GM23338 (cell line): Measurements from ENCODE around the gene MYMX. TPM values are rescaled to one million over a fixed set of nuclear protein-coding genes. Genes with fewer than 3 reads are reported as not detected.

ENCODE experiments used
- ATAC-seq: fragments of 200-7000 bp; cut with Tn5 transposase; 3 replicates; pipeline ENCODE4 v1.9.1; 2020
- DNase-seq: peaks from one replicate; pipeline ENCODE4 v3.0.0-alpha.2; 2015; ENCODE audit warnings: low spot score
- H2AFZ ChIP-seq: fragments of 200-600 bp; sonication (generic); 2 replicates; pipeline ENCODE4 v1.8.0; 2016; ENCODE audit warnings: antibody characterized with exemption, mild to moderate bottlenecking, moderate library complexity
- H3F3A ChIP-seq: fragments of 200-600 bp; sonication (generic); replicated peaks from 2 replicates; pipeline ENCODE4 v1.8.0; 2017; ENCODE audit warnings: antibody characterized with exemption, mixed run types, low read depth
- H3K27ac ChIP-seq: fragments of 200-600 bp; sonication (generic); 2 replicates; pipeline ENCODE4 v1.6.1; 2016; ENCODE audit warnings: low read depth
- H3K27me3 ChIP-seq: fragments of 200-600 bp; sonication (generic); 2 replicates; pipeline ENCODE4 v1.8.0; 2016; ENCODE audit warnings: mild to moderate bottlenecking, mixed run types, moderate library complexity; ENCODE audit not compliant: insufficient read depth
- H3K36me3 ChIP-seq: fragments of 200-600 bp; sonication (generic); 2 replicates; pipeline ENCODE4 v1.8.0; 2016; ENCODE audit warnings: mild to moderate bottlenecking; ENCODE audit not compliant: insufficient read depth
- H3K4me1 ChIP-seq: fragments of 200-600 bp; sonication (generic); 2 replicates; pipeline ENCODE4 v1.8.0; 2016; ENCODE audit warnings: mild to moderate bottlenecking, moderate library complexity; ENCODE audit not compliant: insufficient read depth
- H3K4me2 ChIP-seq: fragments of 200-600 bp; sonication (generic); 2 replicates; pipeline ENCODE4 v1.7.1; 2017; ENCODE audit warnings: mixed run types
- H3K4me3 ChIP-seq: fragments of 200-600 bp; sonication (generic); 2 replicates; pipeline ENCODE4 v1.6.1; 2016; ENCODE audit warnings: mixed run types
- H3K79me2 ChIP-seq: fragments of 200-600 bp; sonication (generic); replicated peaks from 2 replicates; pipeline ENCODE4 v1.8.0; 2017; ENCODE audit warnings: mild to moderate bottlenecking; ENCODE audit not compliant: insufficient read depth
- H3K9me2 ChIP-seq: fragments of 200-600 bp; sonication (generic); 2 replicates; pipeline ENCODE4 v1.8.0; 2017; ENCODE audit not compliant: insufficient read depth
- H4K20me1 ChIP-seq: fragments of 200-600 bp; sonication (generic); replicated peaks from 2 replicates; pipeline ENCODE4 v1.8.0; 2017; ENCODE audit warnings: mild to moderate bottlenecking; ENCODE audit not compliant: insufficient read depth
- H3K27ac Mint-ChIP-seq: 2 replicates; pipeline ENCODE4 v1.8.0; 2020; ENCODE audit warnings: inconsistent platforms, mild to moderate bottlenecking, moderate library complexity, mixed read lengths
- H3K27me3 Mint-ChIP-seq: 3 replicates; pipeline ENCODE4 v1.8.0; 2022; ENCODE audit warnings: low read depth, mild to moderate bottlenecking, moderate library complexity, mixed read lengths, inconsistent platforms; ENCODE audit not compliant: insufficient read depth, poor library complexity
- H3K36me3 Mint-ChIP-seq: 3 replicates; pipeline ENCODE4 v1.8.0; 2021; ENCODE audit warnings: low read depth, mild to moderate bottlenecking, inconsistent platforms, moderate library complexity, mixed read lengths
- H3K4me1 Mint-ChIP-seq: 3 replicates; pipeline ENCODE4 v1.8.0; 2020; ENCODE audit warnings: mild to moderate bottlenecking, inconsistent platforms, mixed read lengths
- H3K4me3 Mint-ChIP-seq: 3 replicates; pipeline ENCODE4 v1.8.0; 2021; ENCODE audit warnings: moderate library complexity, mild to moderate bottlenecking, inconsistent platforms, mixed read lengths
- H3K9me3 Mint-ChIP-seq: 3 replicates; pipeline ENCODE4 v1.8.0; 2020; ENCODE audit warnings: moderate library complexity, mild to moderate bottlenecking, inconsistent platforms, mixed read lengths
- CTCF ChIP-seq, 2 experiments: fragments of 200-600 bp in 1 of 2; sonication (generic) in 1 of 2; conservative IDR thresholded peaks; 2 replicates each; pipeline versions ENCODE4 v1.5.1 to v1.6.1; 2016 to 2017; ENCODE audit warnings: antibody characterized with exemption in 2 of 2, low read depth in 2 of 2, mild to moderate bottlenecking in 2 of 2, moderate library complexity in 1 of 2
- EZH2phosphoT487 ChIP-seq: fragments of 200-600 bp; sonication (generic); IDR thresholded peaks from one replicate; pipeline ENCODE4 v1.8.1; 2018; ENCODE audit warnings: antibody characterized with exemption; ENCODE audit not compliant: unreplicated experiment
- JUNB ChIP-seq: IDR thresholded peaks from one replicate; pipeline ENCODE4 v1.6.1; 2016; ENCODE audit warnings: antibody characterized with exemption; ENCODE audit not compliant: unreplicated experiment
- NANOG ChIP-seq: IDR thresholded peaks from 2 replicates; pipeline ENCODE4 v1.6.1; 2016; ENCODE audit warnings: antibody characterized with exemption, borderline replicate concordance
- STAT1 ChIP-seq: IDR thresholded peaks from one replicate; pipeline ENCODE4 v1.6.1; 2016; ENCODE audit warnings: antibody characterized with exemption; ENCODE audit not compliant: unreplicated experiment
- ZNF114 ChIP-seq: fragments of 250-450 bp; sonication (Bioruptor Pico); IDR thresholded peaks from 2 replicates; pipeline ENCODE4 v1.5.0; 2020; ENCODE audit warnings: mild to moderate bottlenecking, moderate library complexity
- ZNF331 ChIP-seq: fragments of 250-450 bp; sonication (Bioruptor Pico); IDR thresholded peaks from 2 replicates; pipeline ENCODE4 v1.5.0; 2020; ENCODE audit warnings: low read depth, mild to moderate bottlenecking, moderate library complexity
- ZNF462 ChIP-seq: fragments of 250-450 bp; sonication (Bioruptor Pico); IDR thresholded peaks from 2 replicates; pipeline ENCODE4 v1.5.0; 2020; ENCODE audit warnings: mild to moderate bottlenecking, moderate library complexity
- polyA plus RNA-seq: library from polyadenylated mRNA; unstranded; fragments of >200 nt; fragmentation: Nextera tagmentation; extraction: Ambion mirVana; gene quantifications from 2 replicates; pipeline ENCODE4 v1.2.1, GENCODE V29; 2016
- total RNA-seq: library from RNA; depleted of rRNA; stranded (reverse); fragments of >200 nt; shearing (Covaris generic); gene quantifications from 2 replicates; pipeline ENCODE4 v1.2.3, GENCODE V29; 2014

The MYMX gene
- total and polyA plus RNA-seq, 2 experiments from 2014 or later, result 2.8 to 7.1 TPM

GRCh38 chr6:44228031-44228430 is 11.3 kb downstream of the MYMX start:
- Histone ChIP-seq H3K4me1 (peaks cover 28% of the 10 kb centered on the region), H3K4me2 (no peak overlapping the region), H3K4me3 (no peak overlapping the region), H4K20me1 (peaks cover 38% of the 10 kb centered on the region), H3K27ac (no peak overlapping the region), H3K9me2 (no peaks in the 10 kb centered on the region), H2AFZ (no peak overlapping the region), H3K36me3 (peaks cover 4% of the 10 kb centered on the region; the same call in 1 of the 2 replicates), H3F3A (peaks cover 15% of the 10 kb centered on the region), H3K79me2 (peaks cover 42% of the 10 kb centered on the region), H3K27me3 (no peaks in the 10 kb centered on the region)
- Mint-ChIP-seq H3K4me1 (peaks cover 50% of the 10 kb centered on the region), H3K27ac (peak overlapping the region; percentile 37; the same call in 1 of the 2 replicates), H3K27me3 (peaks cover 30% of the 10 kb centered on the region), H3K9me3 (no peaks in the 10 kb centered on the region; the same call in 2 of the 3 replicates), H3K4me3 (no peak overlapping the region), H3K36me3 (peaks cover 63% of the 10 kb centered on the region)
- ATAC-seq (no peak), DNase-seq (no peak)
- TF ChIP-seq ZNF331 (CRISPR knock-in tag) (no peak), STAT1 (no peak), ZNF462 (CRISPR knock-in tag) (no peak), EZH2phosphoT487 (no peak), JUNB (no peak)

- Mint-ChIP-seq H3K27ac (0 out of 2 replicates have a peak overlapping the region, but pooled peaks have one; percentile 37), H3K4me1 (peaks cover 50% of the 10 kb centered on the region)
- ATAC-seq, result no peak
- TF ChIP-seq NANOG, result no peak
- TF ChIP-seq STAT1, result no peak
- no peak for TF ChIP-seq CTCF (conservative IDR thresholded peaks at IDR 0.05; ENCODE audit: low read depth in 2 of 2)
- TF ChIP-seq ZNF114, result no peak
- no peak for TF ChIP-seq ZNF331 (CRISPR knock-in tag)
These were observed 11.7 kb downstream of the MYMX start for GRCh38 chr6:44228433-44228832.

More at GRCh38 chr6:44228433-44228832, 11.7 kb downstream of the MYMX start:
- no peaks in the 10 kb centered on the region for H3K27me3 ChIP-seq
- Mint-ChIP-seq H3K27me3 (peaks cover 29% of the 10 kb centered on the region), H3K36me3 (peaks cover 65% of the 10 kb centered on the region), H3K9me3 (no peaks in the 10 kb centered on the region; the same call in 2 of the 3 replicates), H3K4me3 (no peak overlapping the region)
- H3F3A ChIP-seq, result peaks cover 15% of the 10 kb centered on the region
- H3K9me2 ChIP-seq, result no peaks in the 10 kb centered on the region
- peaks cover 28% of the 10 kb centered on the region for H3K4me1 ChIP-seq
- peaks cover 38% of the 10 kb centered on the region for H4K20me1 ChIP-seq
- H3K36me3 ChIP-seq, result peaks cover 4% of the 10 kb centered on the region; the same call in 1 of the 2 replicates
- no peak overlapping the region for H3K27ac ChIP-seq
- no peak overlapping the region for H3K4me2 ChIP-seq
- no peak for DNase-seq
- H3K79me2 ChIP-seq, result peaks cover 42% of the 10 kb centered on the region
- no peak overlapping the region for H3K4me3 ChIP-seq
- no peak overlapping the region for H2AFZ ChIP-seq
